Stimulated activated CD4-positive, alpha-beta T cell treated with anti-CD3 and anti-CD28 coated beads, Interleukin-2, amount 100 ng/mL, for 4 hours (primary cell): ENCODE measurements around the gene C10orf143.

Source experiments
- DNase-seq: peaks from one replicate; pipeline ENCODE4 v3.0.0-alpha.2; 2020; ENCODE audit warnings: low read depth

The C10orf143 gene

GRCh38 chr10:130014263-130015074, 96.2 kb downstream of the C10orf143 start:
- no peak for DNase-seq
